H1 (cell line): ENCODE results near the gene MARCHF9.

Experiments used
- BRCA1 ChIP-seq: IDR thresholded peaks from 2 replicates; pipeline ENCODE4 v1.6.1; 2012; ENCODE audit warnings: low read depth, low read length, improper control_type of control experiment
- CEBPB ChIP-seq: IDR thresholded peaks from 2 replicates; pipeline ENCODE4 v1.6.1; 2012; ENCODE audit warnings: low read depth, low read length
- CHD1 ChIP-seq: IDR thresholded peaks from 2 replicates; pipeline ENCODE4 v1.6.1; 2012; ENCODE audit warnings: low read depth, low read length, improper control_type of control experiment
- CTCF ChIP-seq, 3 experiments: IDR thresholded peaks; 1 replicate in 2 of 3; 2 replicates in 1 of 3; pipeline versions ENCODE4 v1.5.1 to v1.6.1; 2011; ENCODE audit warnings: low read length in 3 of 3, mild to moderate bottlenecking in 3 of 3, inconsistent platforms in 2 of 3, low read depth in 1 of 3, moderate library complexity in 1 of 3; ENCODE audit not compliant: insufficient read depth in 1 of 3; ENCODE audit errors: control extremely low read depth in 1 of 3
- POLR2A ChIP-seq, 2 experiments: IDR thresholded peaks; 1 replicate in 1 of 2; 2 replicates in 1 of 2; pipeline ENCODE4 v1.6.1; 2011; ENCODE audit warnings: low read depth in 2 of 2, low read length in 2 of 2, mild to moderate bottlenecking in 2 of 2; ENCODE audit errors: control extremely low read depth in 1 of 2
- RAD21 ChIP-seq, 2 experiments: IDR thresholded peaks in 1 of 2; conservative IDR thresholded peaks in 1 of 2; 2 replicates each; pipeline ENCODE4 v1.6.1; 2011; ENCODE audit warnings: low read depth in 2 of 2, low read length in 2 of 2, improper control_type of control experiment in 1 of 2, inconsistent platforms in 1 of 2, mild to moderate bottlenecking in 1 of 2, moderate library complexity in 1 of 2
- SIX5 ChIP-seq: IDR thresholded peaks from 2 replicates; pipeline ENCODE4 v1.6.1; 2011; ENCODE audit warnings: mild to moderate bottlenecking, low read depth, low read length
- SP1 ChIP-seq: IDR thresholded peaks from 2 replicates; pipeline ENCODE4 v1.6.1; 2011; ENCODE audit warnings: low read depth, low read length
- YY1 ChIP-seq: IDR thresholded peaks from 2 replicates; pipeline ENCODE4 v1.6.1; 2011; ENCODE audit warnings: low read depth, mild to moderate bottlenecking, low read length

GRCh38 chr12:57758552-57759359 lies 3.9 kb downstream of the MARCHF9 start:
- TF ChIP-seq CTCF (IDR thresholded peaks at IDR 0.05; ENCODE audit: control extremely low read depth in 1 of 3, insufficient read depth in 1 of 3, low read depth in 1 of 3, low read length in 3 of 3) (no peak), BRCA1 (no peak), RAD21 (IDR thresholded peaks at IDR 0.05 in 1 of 2, conservative IDR thresholded peaks at IDR 0.05 in 1 of 2; ENCODE audit: low read depth in 2 of 2, low read length in 2 of 2) (no peak), YY1 (no peak), POLR2A (IDR thresholded peaks at IDR 0.05; ENCODE audit: control extremely low read depth in 1 of 2, low read depth in 2 of 2, low read length in 2 of 2) (no peak), SP1 (no peak), CEBPB (no peak), CHD1 (no peak), SIX5 (no peak)
